A673 (cell line): ENCODE measurements around the gene IL12RB1. TPM values are rescaled to one million over a fixed set of nuclear protein-coding genes. Genes with fewer than 3 reads are reported as not detected.

Experiments used
- BruUV-seq: library from RNA; stranded (reverse); fragments of 400-500 nt; replicated peaks from 2 replicates; lab custom pipeline; 2021; lab: Mats Ljungman, UMichigan
- CTCF ChIA-PET: fragments of 300-600 bp; sonication (Branson Sonifier 250); formaldehyde crosslinking; loops from one replicate; lab custom pipeline; 2022; ENCODE audit warnings: antibody characterized with exemption; lab: Charles Lee
- POLR2A ChIA-PET: fragments of 300-600 bp; sonication (Branson Sonifier 250); formaldehyde crosslinking; loops from one replicate; lab custom pipeline; 2022; ENCODE audit warnings: antibody characterized with exemption; ENCODE audit not compliant: low non-redundant PET; lab: Charles Lee
- DNase-seq: peaks from one replicate; pipeline ENCODE4 v3.0.0-alpha.2; 2015; ENCODE audit warnings: low spot score
- H3K27ac ChIP-seq: fragments of 200-600 bp; sonication (generic); 2 replicates; pipeline ENCODE4 v1.5.1; 2016; ENCODE audit warnings: mixed run types, low read depth, mild to moderate bottlenecking, mixed read lengths, antibody characterized with exemption, low read length; ENCODE audit not compliant: poor library complexity, severe bottlenecking
- H3K27me3 ChIP-seq: fragments of 200-600 bp; sonication (generic); replicated peaks from 2 replicates; pipeline ENCODE4 v1.6.1; 2017; ENCODE audit warnings: mixed run types, low read depth, mild to moderate bottlenecking, mixed read lengths, antibody characterized with exemption, low read length; ENCODE audit not compliant: insufficient read depth, poor library complexity
- H3K36me3 ChIP-seq: fragments of 200-600 bp; sonication (generic); 2 replicates; pipeline ENCODE4 v1.6.1; 2016; ENCODE audit warnings: mixed run types, mild to moderate bottlenecking, mixed read lengths, antibody characterized with exemption, low read length; ENCODE audit not compliant: insufficient read depth, poor library complexity, severe bottlenecking
- H3K4me1 ChIP-seq: fragments of 200-600 bp; sonication (generic); 2 replicates; pipeline ENCODE4 v1.6.1; 2017; ENCODE audit warnings: mixed run types, mild to moderate bottlenecking, mixed read lengths, antibody characterized with exemption, low read length; ENCODE audit not compliant: insufficient read depth, poor library complexity, severe bottlenecking
- H3K4me3 ChIP-seq: fragments of 200-600 bp; sonication (generic); 2 replicates; pipeline ENCODE4 v1.5.1; 2016; ENCODE audit warnings: low read depth, mixed run types, mild to moderate bottlenecking, mixed read lengths, low read length; ENCODE audit not compliant: poor library complexity, severe bottlenecking
- H3K9me3 ChIP-seq: fragments of 200-600 bp; sonication (generic); 2 replicates; pipeline ENCODE4 v1.6.1; 2016; ENCODE audit warnings: mixed run types, low read depth, mild to moderate bottlenecking, mixed read lengths, antibody characterized with exemption, low read length; ENCODE audit not compliant: poor library complexity, severe bottlenecking
- EZH2 ChIP-seq: fragments of 200-600 bp; sonication (generic); IDR thresholded peaks from 2 replicates; pipeline ENCODE4 v1.6.1; 2017; ENCODE audit warnings: borderline replicate concordance, low read depth, mild to moderate bottlenecking, mixed read lengths, antibody characterized with exemption, low read length; ENCODE audit not compliant: poor library complexity, severe bottlenecking
- intact Hi-C: fragments of 100-400 bp; cut with micrococcal nuclease; formaldehyde crosslinking; loops from one replicate; pipeline ENCODE4 v1.10.0; 2022; ENCODE audit not compliant: unreplicated experiment
- total RNA-seq: library from RNA; stranded (reverse); gene quantifications from 2 replicates; pipeline ENCODE4 v1.2.3, GENCODE V29; 2021
- TF ChIP-seq, protein P1 (sequence below): fragments of 300-800, 200-600 bp; sonication (generic); conservative IDR thresholded peaks from 2 replicates; pipeline ENCODE4 v1.5.1; 2017; ENCODE audit warnings: low read depth, mild to moderate bottlenecking, antibody characterized with exemption, low read length, moderate library complexity, mixed read lengths

Gene IL12RB1
- total RNA-seq, 1 experiment from 2014 or later, result not detected

GRCh38 chr19:18072335-18072734, 14.4 kb downstream of the IL12RB1 start:
- no peaks in the 10 kb centered on the region for H3K27me3 ChIP-seq
- no TSS peak for BruUV-seq
- TF ChIP-seq, protein P1, sequence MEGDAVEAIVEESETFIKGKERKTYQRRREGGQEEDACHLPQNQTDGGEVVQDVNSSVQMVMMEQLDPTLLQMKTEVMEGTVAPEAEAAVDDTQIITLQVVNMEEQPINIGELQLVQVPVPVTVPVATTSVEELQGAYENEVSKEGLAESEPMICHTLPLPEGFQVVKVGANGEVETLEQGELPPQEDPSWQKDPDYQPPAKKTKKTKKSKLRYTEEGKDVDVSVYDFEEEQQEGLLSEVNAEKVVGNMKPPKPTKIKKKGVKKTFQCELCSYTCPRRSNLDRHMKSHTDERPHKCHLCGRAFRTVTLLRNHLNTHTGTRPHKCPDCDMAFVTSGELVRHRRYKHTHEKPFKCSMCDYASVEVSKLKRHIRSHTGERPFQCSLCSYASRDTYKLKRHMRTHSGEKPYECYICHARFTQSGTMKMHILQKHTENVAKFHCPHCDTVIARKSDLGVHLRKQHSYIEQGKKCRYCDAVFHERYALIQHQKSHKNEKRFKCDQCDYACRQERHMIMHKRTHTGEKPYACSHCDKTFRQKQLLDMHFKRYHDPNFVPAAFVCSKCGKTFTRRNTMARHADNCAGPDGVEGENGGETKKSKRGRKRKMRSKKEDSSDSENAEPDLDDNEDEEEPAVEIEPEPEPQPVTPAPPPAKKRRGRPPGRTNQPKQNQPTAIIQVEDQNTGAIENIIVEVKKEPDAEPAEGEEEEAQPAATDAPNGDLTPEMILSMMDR, result no peak
- no peak for TF ChIP-seq EZH2
- H3K4me1 ChIP-seq, result no peaks in the 10 kb centered on the region
- ChIA-PET POLR2A (no interaction called here), CTCF (no interaction called here)
- intact Hi-C loops, result no loop called here
- DNase-seq, result no peak
- no peaks in the 10 kb centered on the region for H3K36me3 ChIP-seq
- H3K4me3 ChIP-seq, result no peak overlapping the region
- no peak overlapping the region for H3K27ac ChIP-seq
- H3K9me3 ChIP-seq, result no peaks in the 10 kb centered on the region

- Histone ChIP-seq H3K4me3 (no peak overlapping the region), H3K36me3 (no peaks in the 10 kb centered on the region), H3K9me3 (no peaks in the 10 kb centered on the region), H3K27ac (no peak overlapping the region), H3K27me3 (no peaks in the 10 kb centered on the region), H3K4me1 (no peaks in the 10 kb centered on the region)
- no peak for DNase-seq
- POLR2A ChIA-PET, result no interaction called here
- BruUV-seq, result no TSS peak
- intact Hi-C loops, result no loop called here
- TF ChIP-seq, protein P1, result no peak
- no peak for TF ChIP-seq EZH2
- CTCF ChIA-PET, result no interaction called here
These were observed 16.6 kb downstream of the IL12RB1 start for GRCh38 chr19:18070181-18070580.

DNA sequence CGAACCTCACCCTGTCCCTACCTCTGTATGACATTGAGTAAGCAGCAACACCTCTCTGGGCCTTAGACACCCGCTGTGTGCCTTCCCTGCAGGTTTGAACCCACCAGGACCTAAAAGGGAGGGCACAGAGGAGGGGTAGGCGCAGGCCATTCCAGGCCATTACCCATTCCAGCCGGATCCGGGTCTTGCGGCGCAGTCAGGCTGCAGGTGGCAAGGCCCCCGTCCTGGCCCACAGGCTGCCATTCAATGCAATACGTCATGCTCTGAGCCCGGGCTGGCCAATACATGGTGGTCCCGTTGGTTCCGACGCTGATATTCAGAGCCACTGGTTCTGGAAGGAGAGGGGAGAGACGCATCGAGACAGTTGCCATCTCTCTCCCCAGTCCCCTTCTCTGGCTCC, 17.4 kb downstream of the IL12RB1 start:
- ChIA-PET POLR2A (no interaction called here), CTCF (no interaction called here)
- Histone ChIP-seq H3K4me3 (no peak overlapping the region), H3K27ac (no peak overlapping the region), H3K4me1 (no peaks in the 10 kb centered on the region), H3K27me3 (no peaks in the 10 kb centered on the region), H3K36me3 (no peaks in the 10 kb centered on the region), H3K9me3 (no peaks in the 10 kb centered on the region)
- no TSS peak for BruUV-seq
- no peak for TF ChIP-seq EZH2
- TF ChIP-seq, protein P1, result no peak
- no peak for DNase-seq
- intact Hi-C loops, result no loop called here
